ENCODE data around the gene SLAMF1. TPM values are rescaled to one million over a fixed set of nuclear protein-coding genes. Genes with fewer than 3 reads are reported as not detected.

The SLAMF1 gene
- total and polyA plus RNA-seq, 4 donors = 0.39 to 27.0 (median 1.5) TPM

DNA sequence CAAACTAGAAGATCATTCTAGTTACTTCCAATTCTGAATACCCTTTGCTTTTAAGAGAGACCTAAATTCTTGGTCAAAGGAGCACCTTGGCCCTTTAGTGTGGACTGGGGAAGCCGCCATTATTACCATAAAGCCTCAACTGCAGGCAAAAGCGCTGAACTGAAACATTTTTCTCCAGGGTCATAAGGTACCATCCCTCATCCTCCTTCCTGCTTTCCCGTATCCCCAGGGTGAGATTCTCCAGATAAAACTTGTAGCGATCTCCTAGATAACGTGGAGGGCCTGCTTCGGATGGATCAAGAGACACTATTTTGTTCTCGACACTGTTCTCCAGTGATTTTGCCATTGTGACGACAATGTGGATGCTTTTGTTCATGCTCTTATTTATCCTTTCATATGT lies 9.8 kb downstream of the SLAMF1 start:
- H3K27me3 ChIP-seq (ENCODE audit: control insufficient read depth in 3 of 3, insufficient read depth in 3 of 3, low read length in 2 of 3) = no peaks in the 10 kb centered on the region
- H3K9ac ChIP-seq (ENCODE audit: insufficient read depth in 1 of 2, low read length in 2 of 2) = no peak overlapping the region

GRCh38 chr1:160636547-160636946 lies 10.3 kb downstream of the SLAMF1 start:
- WGBS, 2 donors = 94 to 98% methylated on average over 3 of the region's 3 CpGs
- Histone ChIP-seq H3K9me3 (ENCODE audit: control insufficient read depth in 4 of 4, insufficient read depth in 3 of 4, low read length in 3 of 4) (no peaks in the 10 kb centered on the region), H3K4me1 (ENCODE audit: control insufficient read depth in 5 of 5, insufficient read depth in 5 of 5, low read length in 5 of 5) (peaks cover 0 to 3% (median 0%) of the 10 kb centered on the region in 5 donors), H3K4me3 (no peak overlapping the region), H3K36me3 (ENCODE audit: control insufficient read depth in 4 of 4, insufficient read depth in 4 of 4, low read length in 4 of 4) (no peaks in the 10 kb centered on the region), H3K9ac (ENCODE audit: insufficient read depth in 1 of 2, low read length in 2 of 2) (no peak overlapping the region), H3K27me3 (ENCODE audit: control insufficient read depth in 3 of 3, insufficient read depth in 3 of 3, low read length in 2 of 3) (no peaks in the 10 kb centered on the region), H3K27ac (ENCODE audit: low read depth in 1 of 2, low read length in 1 of 2) (no peak overlapping the region)
- no peak for DNase-seq
- TF ChIP-seq, protein P1, sequence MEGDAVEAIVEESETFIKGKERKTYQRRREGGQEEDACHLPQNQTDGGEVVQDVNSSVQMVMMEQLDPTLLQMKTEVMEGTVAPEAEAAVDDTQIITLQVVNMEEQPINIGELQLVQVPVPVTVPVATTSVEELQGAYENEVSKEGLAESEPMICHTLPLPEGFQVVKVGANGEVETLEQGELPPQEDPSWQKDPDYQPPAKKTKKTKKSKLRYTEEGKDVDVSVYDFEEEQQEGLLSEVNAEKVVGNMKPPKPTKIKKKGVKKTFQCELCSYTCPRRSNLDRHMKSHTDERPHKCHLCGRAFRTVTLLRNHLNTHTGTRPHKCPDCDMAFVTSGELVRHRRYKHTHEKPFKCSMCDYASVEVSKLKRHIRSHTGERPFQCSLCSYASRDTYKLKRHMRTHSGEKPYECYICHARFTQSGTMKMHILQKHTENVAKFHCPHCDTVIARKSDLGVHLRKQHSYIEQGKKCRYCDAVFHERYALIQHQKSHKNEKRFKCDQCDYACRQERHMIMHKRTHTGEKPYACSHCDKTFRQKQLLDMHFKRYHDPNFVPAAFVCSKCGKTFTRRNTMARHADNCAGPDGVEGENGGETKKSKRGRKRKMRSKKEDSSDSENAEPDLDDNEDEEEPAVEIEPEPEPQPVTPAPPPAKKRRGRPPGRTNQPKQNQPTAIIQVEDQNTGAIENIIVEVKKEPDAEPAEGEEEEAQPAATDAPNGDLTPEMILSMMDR (IDR thresholded peaks at IDR 0.05; ENCODE audit: control extremely low read depth, extremely low read depth) = no peak
- no peak for ATAC-seq (ENCODE audit: insufficient read depth, low FRiP score)

More for the DNA sequence above, 9.8 kb downstream of the SLAMF1 start:
- ATAC-seq (ENCODE audit: insufficient read depth, low FRiP score) (no peak), DNase-seq (no peak)
- WGBS, 2 donors = 96 to 97% methylated on average over 8 of the region's 8 CpGs
- Histone ChIP-seq H3K36me3 (ENCODE audit: control insufficient read depth in 4 of 4, insufficient read depth in 4 of 4, low read length in 4 of 4) (no peaks in the 10 kb centered on the region), H3K27ac (ENCODE audit: low read depth in 1 of 2, low read length in 1 of 2) (no peak overlapping the region), H3K9me3 (ENCODE audit: control insufficient read depth in 4 of 4, insufficient read depth in 3 of 4, low read length in 3 of 4) (no peaks in the 10 kb centered on the region), H3K4me1 (ENCODE audit: control insufficient read depth in 5 of 5, insufficient read depth in 5 of 5, low read length in 5 of 5) (peaks cover 0 to 3% (median 0%) of the 10 kb centered on the region in 5 donors), H3K4me3 (no peak overlapping the region)
- TF ChIP-seq, protein P1 (IDR thresholded peaks at IDR 0.05; ENCODE audit: control extremely low read depth, extremely low read depth) = no peak

DNA sequence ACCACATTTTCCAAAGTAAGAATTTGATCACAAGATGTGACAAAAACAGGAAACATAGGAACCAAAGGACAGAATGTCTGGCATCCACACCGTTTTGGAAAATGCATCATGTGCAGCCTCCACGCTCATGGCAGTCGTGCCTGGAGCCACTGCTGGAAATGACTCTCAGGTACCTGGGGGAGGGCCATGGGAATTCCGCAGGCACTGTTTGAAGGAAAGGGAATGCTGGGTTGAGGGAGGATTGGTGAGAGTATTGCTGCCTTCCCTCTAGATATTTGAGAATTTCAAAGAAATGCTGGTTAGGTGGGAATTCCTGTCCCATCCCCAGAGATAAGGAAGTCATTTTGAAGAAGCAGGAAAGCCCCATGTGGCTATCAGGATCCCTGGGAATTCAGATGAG lies 10.8 kb downstream of the SLAMF1 start:
- no peak for ATAC-seq (ENCODE audit: insufficient read depth, low FRiP score)
- TF ChIP-seq, protein P1 (IDR thresholded peaks at IDR 0.05; ENCODE audit: control extremely low read depth, extremely low read depth) = no peak
- Histone ChIP-seq H3K27me3 (ENCODE audit: control insufficient read depth in 3 of 3, insufficient read depth in 3 of 3, low read length in 2 of 3) (no peaks in the 10 kb centered on the region), H3K9ac (ENCODE audit: insufficient read depth in 1 of 2, low read length in 2 of 2) (no peak overlapping the region), H3K36me3 (ENCODE audit: control insufficient read depth in 4 of 4, insufficient read depth in 4 of 4, low read length in 4 of 4) (no peaks in the 10 kb centered on the region), H3K27ac (ENCODE audit: low read depth in 1 of 2, low read length in 1 of 2) (no peak overlapping the region), H3K4me1 (ENCODE audit: control insufficient read depth in 5 of 5, insufficient read depth in 5 of 5, low read length in 5 of 5) (peaks cover 0 to 3% (median under 1%) of the 10 kb centered on the region in 5 donors), H3K4me3 (no peak overlapping the region), H3K9me3 (ENCODE audit: control insufficient read depth in 4 of 4, insufficient read depth in 3 of 4, low read length in 3 of 4) (no peaks in the 10 kb centered on the region)
- no peak for DNase-seq
- 81 to 90% methylated on average over 4 of the region's 4 CpGs for WGBS, 2 donors
